ENCODE measurements around the gene ALDH2. TPM values are rescaled to one million over a fixed set of nuclear protein-coding genes. Genes with fewer than 3 reads are reported as not detected.
"Not testable (repeated sequence)": the region's sequence is repeated elsewhere in the genome, so short reads cannot be mapped to it uniquely, and the experiment has no call there.

The ALDH2 gene
- total and polyA plus RNA-seq, 2 donors from 2014 or later, result 178 to 318 TPM

DNA sequence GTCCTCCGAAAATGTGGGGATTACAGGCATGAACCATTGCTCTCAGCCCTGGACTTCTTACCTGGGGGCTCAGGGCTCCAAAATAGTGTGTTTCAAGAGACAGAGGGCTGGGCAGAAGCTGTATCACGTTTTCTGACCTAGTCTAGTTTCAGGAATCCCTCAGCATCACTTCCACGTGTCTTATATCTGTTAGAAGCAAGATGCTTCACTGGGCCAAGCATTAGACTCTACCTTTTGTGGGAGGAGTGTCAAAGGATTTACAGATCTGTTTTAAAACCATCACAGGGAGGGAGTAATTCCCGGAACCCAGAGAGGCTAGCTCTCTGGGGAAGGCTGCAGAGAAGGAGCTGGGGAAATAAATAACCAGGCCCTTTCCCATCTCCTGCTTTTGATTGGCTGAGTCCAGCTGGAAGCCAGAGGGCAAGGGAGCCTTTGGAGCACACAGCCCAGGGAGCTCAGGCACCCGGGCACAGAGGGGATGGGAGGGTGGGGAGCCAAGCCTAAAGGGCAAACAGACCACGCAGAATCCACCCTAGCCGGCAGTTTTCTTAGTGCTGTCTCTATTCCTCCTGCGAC, 33.3 kb upstream of the ALDH2 start:
- H3K36me3 ChIP-seq (ENCODE audit: control insufficient read depth in 2 of 3, insufficient read depth in 3 of 3, low read length in 3 of 3), result peaks cover 0 to 15% (median 13%) of the 10 kb centered on the region in 3 donors
- H3K9me3 ChIP-seq (ENCODE audit: control insufficient read depth in 2 of 3, insufficient read depth in 1 of 3, low read length in 3 of 3), result no peaks in the 10 kb centered on the region
- DNase-seq (peak in 1 of 5 donors; percentile 46), FAIRE-seq (no peak)
- H3K4me3 ChIP-seq (ENCODE audit: low read length in 3 of 3), result no peak overlapping the region
- TF ChIP-seq CTCF (IDR thresholded peaks at IDR 0.05; ENCODE audit: borderline replicate concordance, extremely low read depth, insufficient read depth), result no peak
- H3K9ac ChIP-seq (ENCODE audit: low read length in 3 of 3), result no peak overlapping the region
- H3K27me3 ChIP-seq (ENCODE audit: control insufficient read depth, insufficient read depth, low read length), result no peaks in the 10 kb centered on the region
- H3K4me1 ChIP-seq (ENCODE audit: control insufficient read depth in 2 of 3, insufficient read depth in 2 of 3, low read depth in 1 of 3, low read length in 3 of 3), result no peaks in the 10 kb centered on the region
- intact Hi-C loops (cut with DNase I), result no loop called here
- no peak overlapping the region for H3K27ac ChIP-seq (ENCODE audit: low read depth in 2 of 2, low read length in 2 of 2)

GRCh38 chr12:111739524-111739923, 27.2 kb upstream of the ALDH2 start:
- H3K9me3 ChIP-seq (ENCODE audit: control insufficient read depth in 2 of 3, insufficient read depth in 1 of 3, low read length in 3 of 3); H3K36me3 ChIP-seq (ENCODE audit: control insufficient read depth in 2 of 3, insufficient read depth in 3 of 3, low read length in 3 of 3); H3K4me1 ChIP-seq (ENCODE audit: control insufficient read depth in 2 of 3, insufficient read depth in 2 of 3, low read depth in 1 of 3, low read length in 3 of 3); H3K27me3 ChIP-seq (ENCODE audit: control insufficient read depth, insufficient read depth, low read length); FAIRE-seq; H3K27ac ChIP-seq (ENCODE audit: low read depth in 2 of 2, low read length in 2 of 2); H3K4me3 ChIP-seq (ENCODE audit: low read length in 3 of 3); intact Hi-C loops (cut with DNase I); H3K9ac ChIP-seq (ENCODE audit: low read length in 3 of 3); DNase-seq: not testable (repeated sequence)

GRCh38 chr12:111741235-111741812, 25.4 kb upstream of the ALDH2 start:
- Histone ChIP-seq H3K27me3 (ENCODE audit: control insufficient read depth, insufficient read depth, low read length) (no peaks in the 10 kb centered on the region), H3K4me1 (ENCODE audit: control insufficient read depth in 2 of 3, insufficient read depth in 2 of 3, low read depth in 1 of 3, low read length in 3 of 3) (peaks cover 0 to 6% (median 3%) of the 10 kb centered on the region in 3 donors), H3K9ac (ENCODE audit: low read length in 3 of 3) (peak overlapping the region in 1 of 3 donors; percentile 8), H3K9me3 (ENCODE audit: control insufficient read depth in 2 of 3, insufficient read depth in 1 of 3, low read length in 3 of 3) (no peaks in the 10 kb centered on the region), H3K4me3 (ENCODE audit: low read length in 3 of 3) (no peak overlapping the region), H3K36me3 (ENCODE audit: control insufficient read depth in 2 of 3, insufficient read depth in 3 of 3, low read length in 3 of 3) (peaks cover 2 to 13% (median 9%) of the 10 kb centered on the region in 3 donors), H3K27ac (ENCODE audit: low read depth in 2 of 2, low read length in 2 of 2) (no peak overlapping the region)
- no peak for TF ChIP-seq CTCF (IDR thresholded peaks at IDR 0.05; ENCODE audit: borderline replicate concordance, extremely low read depth, insufficient read depth)
- intact Hi-C loops (cut with DNase I), result no loop called here
- DNase-seq (peak in 2 of 5 donors; percentile 31 to 56), FAIRE-seq (no peak)

DNA sequence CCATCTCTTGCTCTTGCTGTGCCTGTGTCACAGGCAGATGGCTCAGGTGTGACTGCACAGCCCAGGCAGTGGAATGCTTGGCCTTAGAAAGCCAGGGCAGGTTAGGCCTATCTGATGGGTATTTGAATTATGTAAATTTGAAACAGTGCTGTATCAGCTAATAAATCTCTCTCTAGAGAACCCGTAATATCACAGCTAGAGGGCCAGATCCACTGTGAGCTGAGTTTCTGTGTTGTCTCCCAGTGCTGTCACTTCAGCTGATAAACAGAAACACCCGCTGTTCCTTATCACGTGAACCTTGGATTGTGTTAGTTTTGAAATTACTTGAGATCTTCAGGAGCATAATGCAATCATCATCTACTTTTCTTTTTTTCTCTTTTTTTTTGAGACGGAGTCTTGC, 21.5 kb upstream of the ALDH2 start:
- H3K36me3 ChIP-seq (ENCODE audit: control insufficient read depth in 2 of 3, insufficient read depth in 3 of 3, low read length in 3 of 3), result peaks cover 0 to 26% (median 12%) of the 10 kb centered on the region in 3 donors
- intact Hi-C loops (cut with DNase I), result no loop called here

More for the DNA sequence above, 21.5 kb upstream of the ALDH2 start:
- Histone ChIP-seq H3K27ac (ENCODE audit: low read depth in 2 of 2, low read length in 2 of 2) (no peak overlapping the region), H3K4me1 (ENCODE audit: control insufficient read depth in 2 of 3, insufficient read depth in 2 of 3, low read depth in 1 of 3, low read length in 3 of 3) (peaks cover 0 to 11% (median 3%) of the 10 kb centered on the region in 3 donors), H3K9me3 (ENCODE audit: control insufficient read depth in 2 of 3, insufficient read depth in 1 of 3, low read length in 3 of 3) (no peaks in the 10 kb centered on the region), H3K27me3 (ENCODE audit: control insufficient read depth, insufficient read depth, low read length) (no peaks in the 10 kb centered on the region), H3K9ac (ENCODE audit: low read length in 3 of 3) (no peak overlapping the region), H3K4me3 (ENCODE audit: low read length in 3 of 3) (no peak overlapping the region)
- DNase-seq (peak in 1 of 5 donors; percentile 6), FAIRE-seq (no peak)
- no peak for TF ChIP-seq CTCF (IDR thresholded peaks at IDR 0.05; ENCODE audit: borderline replicate concordance, extremely low read depth, insufficient read depth)

Data from kidney (tissue), 14 donors.